GM12801 (cell line): Measurements from ENCODE around the gene HTR4.

Source experiments
- CTCF ChIP-seq: IDR thresholded peaks from one replicate; pipeline ENCODE4 v1.5.1; 2011; ENCODE audit warnings: control low read depth; ENCODE audit not compliant: insufficient read length; ENCODE audit errors: extremely low read depth

Gene HTR4

DNA sequence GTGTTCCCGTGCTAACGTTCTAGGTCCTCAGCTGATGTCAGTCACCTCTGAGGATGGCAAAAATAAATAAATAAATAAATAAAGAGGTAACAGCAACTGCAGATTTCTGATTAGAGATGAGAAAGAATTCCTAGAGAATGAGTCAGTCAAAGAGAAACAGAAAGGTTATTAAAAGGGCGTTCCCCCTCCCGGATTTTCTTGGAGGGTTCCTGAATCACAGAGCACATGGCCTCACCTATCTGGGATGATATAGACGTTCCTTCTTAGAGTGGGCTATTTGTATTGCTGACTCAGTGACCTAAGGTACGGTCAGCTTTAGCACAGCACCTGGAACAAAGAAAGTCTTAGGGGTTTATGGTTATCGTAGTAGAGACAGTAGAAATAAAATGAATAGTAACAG, 30.6 kb downstream of the HTR4 start:
- no peak for TF ChIP-seq CTCF

GRCh38 chr5:148623101-148623500, 31.2 kb downstream of the HTR4 start:
- TF ChIP-seq CTCF, result no peak

DNA sequence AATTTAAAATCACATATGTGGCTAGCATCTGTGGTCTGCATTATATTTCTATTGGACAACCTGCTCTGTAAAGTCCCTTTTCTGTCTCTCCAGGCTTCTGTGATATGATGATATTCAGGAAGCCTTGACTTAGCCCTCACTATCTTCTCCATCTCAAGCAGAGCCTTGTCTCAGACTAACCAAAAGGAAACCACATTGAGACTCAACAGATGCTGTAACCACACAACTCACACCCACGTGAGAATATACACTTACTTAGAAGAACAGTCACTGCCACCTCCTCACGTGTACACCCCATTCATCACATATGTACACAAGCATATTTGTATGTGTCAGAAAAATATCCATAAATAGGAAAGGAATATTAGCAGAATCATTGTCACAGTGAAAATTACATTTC, 33.6 kb downstream of the HTR4 start:
- TF ChIP-seq CTCF, result no peak

DNA sequence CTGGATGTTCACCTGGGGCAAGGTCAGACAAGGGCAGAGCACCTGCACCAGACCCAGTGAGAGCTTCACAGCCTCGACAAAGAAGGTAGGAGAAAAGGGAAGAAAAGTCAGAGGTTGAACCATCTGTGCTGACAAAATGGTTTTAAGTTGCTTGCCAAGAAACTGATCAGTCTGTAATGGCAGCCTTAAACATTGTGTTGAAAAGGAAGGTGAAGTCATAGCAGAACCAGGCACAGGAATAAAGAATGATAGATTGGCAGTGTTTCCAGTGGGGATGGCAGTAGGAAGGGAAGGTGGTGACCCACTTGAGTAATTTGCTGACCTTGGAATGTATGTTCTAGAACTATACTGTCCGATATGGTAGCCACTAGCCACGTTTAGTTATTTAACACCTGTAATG, 34.2 kb downstream of the HTR4 start:
- no peak for TF ChIP-seq CTCF

GRCh38 chr5:148619484-148619883, 34.8 kb downstream of the HTR4 start:
- TF ChIP-seq CTCF, result no peak

- TF ChIP-seq CTCF, result no peak
Observed at GRCh38 chr5:148615644-148616275, 38.6 kb downstream of the HTR4 start.

- no peak for TF ChIP-seq CTCF
Observed at GRCh38 chr5:148607406-148607805, 46.9 kb downstream of the HTR4 start.
